ENCODE results near the gene PLIN3.
A peak's percentile ranks its signal among the peaks of the same experiment; 100 is the strongest.
"Not testable (repeated sequence)": the region's sequence is repeated elsewhere in the genome, so short reads cannot be mapped to it uniquely, and the experiment has no call there.

Gene PLIN3

GRCh38 chr19:4867534-4868285 lies at the start of gene PLIN3:
TSS of gene PLIN3 (minus strand) at chr19:4867667. CDS start at chr19:4861394, 6,273 bp downstream.
- peak; percentile 85 for DNase-seq

- DNase-seq = peak; percentile 42
These were observed 49.0 kb upstream of the PLIN3 start for GRCh38 chr19:4916292-4917082.

GRCh38 chr19:4914736-4915501 lies 47.5 kb upstream of the PLIN3 start:
- DNase-seq = peak; percentile 87

- peak; percentile 52 for DNase-seq
These were observed 46.7 kb upstream of the PLIN3 start for GRCh38 chr19:4913996-4914735.

- DNase-seq = peak; percentile 79
These were observed 44.6 kb upstream of the PLIN3 start for GRCh38 chr19:4911786-4912672.

GRCh38 chr19:4911314-4911713 lies 43.8 kb upstream of the PLIN3 start:
- DNase-seq = no peak

GRCh38 chr19:4910594-4911281 lies 43.3 kb upstream of the PLIN3 start:
- DNase-seq = peak; percentile 23

- peak; percentile 89 for DNase-seq
These were observed 42.6 kb upstream of the PLIN3 start for GRCh38 chr19:4909897-4910593.

- no peak for DNase-seq
These were observed 41.9 kb upstream of the PLIN3 start, which contains the start of gene UHRF1 for GRCh38 chr19:4909156-4909896. TSS of gene UHRF1 (plus strand) at chr19:4909501. CDS start at chr19:4910886, 1,385 bp downstream.

- no peak for DNase-seq
These were observed 41.3 kb upstream of the PLIN3 start for GRCh38 chr19:4908781-4909155.

GRCh38 chr19:4908360-4908759 lies 40.9 kb upstream of the PLIN3 start:
- no peak for DNase-seq

- DNase-seq = no peak
These were observed 39.5 kb upstream of the PLIN3 start for GRCh38 chr19:4906963-4907362.

GRCh38 chr19:4904481-4904880 lies 37.0 kb upstream of the PLIN3 start:
- DNase-seq = no peak

- DNase-seq = no peak
These were observed 35.3 kb upstream of the PLIN3 start, which contains the start of gene ARRDC5 for GRCh38 chr19:4902796-4903195. TSS of gene ARRDC5 (minus strand) at chr19:4902896. CDS start at chr19:4902825, 71 bp downstream.

GRCh38 chr19:4900879-4901278 lies 33.4 kb upstream of the PLIN3 start:
- DNase-seq = not testable (repeated sequence)

- DNase-seq = no peak
These were observed 29.7 kb upstream of the PLIN3 start for GRCh38 chr19:4897146-4897545.

- DNase-seq = no peak
These were observed 28.9 kb upstream of the PLIN3 start for GRCh38 chr19:4896372-4896771.

- DNase-seq = not testable (repeated sequence)
These were observed 25.5 kb upstream of the PLIN3 start for GRCh38 chr19:4892962-4893361.

- no peak for DNase-seq
These were observed 23.6 kb upstream of the PLIN3 start for GRCh38 chr19:4891066-4891465.
